ENCODE data around the gene ITIH1.

- TF ChIP-seq YY1 (IDR thresholded peaks at IDR 0.05; ENCODE audit: insufficient read depth, insufficient read length): no peak
- no peak for TF ChIP-seq ZNF274 (IDR thresholded peaks at IDR 0.05; ENCODE audit: low read depth, low read length)
Observed at GRCh38 chr3:52781741-52782140, 4.3 kb downstream of the ITIH1 start.
